Measurements from ENCODE around the gene MTURN. TPM values are rescaled to one million over a fixed set of nuclear protein-coding genes. Genes with fewer than 3 reads are reported as not detected.

The MTURN gene
- polyA plus RNA-seq, 1 donor (not counting 4 experiments of a cell fraction or from before 2014, with no cell fraction given), result 10.8 TPM

DNA sequence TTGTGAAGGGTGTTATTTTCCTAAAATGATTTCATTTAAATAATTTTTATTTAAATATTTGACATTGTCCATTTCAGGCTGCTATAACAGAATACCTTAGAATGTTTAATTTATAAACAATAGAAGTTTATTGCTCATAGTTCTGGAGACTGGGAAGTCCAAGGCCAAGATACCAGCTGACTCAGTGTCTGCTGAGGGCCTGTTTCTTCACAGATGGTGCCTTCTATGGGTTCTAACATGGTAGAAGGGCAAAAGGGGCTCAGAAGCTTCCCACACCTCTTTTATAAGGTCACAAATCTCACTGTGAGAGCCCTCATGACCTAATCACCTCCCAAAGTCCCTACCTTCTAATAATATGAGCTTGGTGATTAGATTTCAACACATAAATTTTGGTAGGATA lies 50.7 kb downstream of the MTURN start:
- TF ChIP-seq, protein P1, sequence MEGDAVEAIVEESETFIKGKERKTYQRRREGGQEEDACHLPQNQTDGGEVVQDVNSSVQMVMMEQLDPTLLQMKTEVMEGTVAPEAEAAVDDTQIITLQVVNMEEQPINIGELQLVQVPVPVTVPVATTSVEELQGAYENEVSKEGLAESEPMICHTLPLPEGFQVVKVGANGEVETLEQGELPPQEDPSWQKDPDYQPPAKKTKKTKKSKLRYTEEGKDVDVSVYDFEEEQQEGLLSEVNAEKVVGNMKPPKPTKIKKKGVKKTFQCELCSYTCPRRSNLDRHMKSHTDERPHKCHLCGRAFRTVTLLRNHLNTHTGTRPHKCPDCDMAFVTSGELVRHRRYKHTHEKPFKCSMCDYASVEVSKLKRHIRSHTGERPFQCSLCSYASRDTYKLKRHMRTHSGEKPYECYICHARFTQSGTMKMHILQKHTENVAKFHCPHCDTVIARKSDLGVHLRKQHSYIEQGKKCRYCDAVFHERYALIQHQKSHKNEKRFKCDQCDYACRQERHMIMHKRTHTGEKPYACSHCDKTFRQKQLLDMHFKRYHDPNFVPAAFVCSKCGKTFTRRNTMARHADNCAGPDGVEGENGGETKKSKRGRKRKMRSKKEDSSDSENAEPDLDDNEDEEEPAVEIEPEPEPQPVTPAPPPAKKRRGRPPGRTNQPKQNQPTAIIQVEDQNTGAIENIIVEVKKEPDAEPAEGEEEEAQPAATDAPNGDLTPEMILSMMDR (optimal IDR thresholded peaks at IDR 0.05 in 1 of 3, IDR thresholded peaks at IDR 0.05 in 1 of 3, conservative IDR thresholded peaks at IDR 0.05 in 1 of 3; ENCODE audit: extremely low read depth in 1 of 3, insufficient read depth in 2 of 3, low read length in 3 of 3), result no peak
- TF ChIP-seq EZH2 (IDR thresholded peaks at IDR 0.05; ENCODE audit: low read length), result no peak
- Histone ChIP-seq H3K4me2 (ENCODE audit: control insufficient read depth, extremely low read depth, insufficient read depth, low read depth, low read length) (no peak overlapping the region), H2AFZ (ENCODE audit: control insufficient read depth, low read length) (no peak overlapping the region), H3K27ac (ENCODE audit: control insufficient read depth, insufficient read depth, low read length) (no peak overlapping the region), H3K9ac (ENCODE audit: control insufficient read depth, extremely low read depth, insufficient read depth, low read length) (no peak overlapping the region), H3K9me3 (ENCODE audit: control insufficient read depth, low read depth, low read length) (no peaks in the 10 kb centered on the region), H3K27me3 (ENCODE audit: control insufficient read depth, extremely low read depth, insufficient read depth, low read length) (no peaks in the 10 kb centered on the region), H3K36me3 (ENCODE audit: control insufficient read depth in 2 of 2, extremely low read depth in 1 of 2, insufficient read depth in 2 of 2, low read length in 2 of 2) (no peaks in the 10 kb centered on the region), H3K4me1 (ENCODE audit: control insufficient read depth, extremely low read depth, insufficient read depth, low read length) (peaks cover 6% of the 10 kb centered on the region), H3K79me2 (ENCODE audit: control insufficient read depth, insufficient read depth, low read length) (no peaks in the 10 kb centered on the region), H4K20me1 (ENCODE audit: control insufficient read depth, extremely low read depth, insufficient read depth, low read length) (no peaks in the 10 kb centered on the region), H3K9me1 (ENCODE audit: control insufficient read depth, extremely low read depth, insufficient read depth, low read length) (no peaks in the 10 kb centered on the region), H3K4me3 (ENCODE audit: control insufficient read depth in 2 of 3, extremely low read depth in 1 of 3, insufficient read depth in 2 of 3, low read depth in 1 of 3, low read length in 3 of 3) (no peak overlapping the region)
- FAIRE-seq (no peak), DNase-seq (ENCODE audit: low read depth, low spot score) (no peak)
- dilution Hi-C loops (cut with MboI; ENCODE audit: extremely low pct_ligation_motif_present, low sequenced_read_pairs), result no loop called here

DNA sequence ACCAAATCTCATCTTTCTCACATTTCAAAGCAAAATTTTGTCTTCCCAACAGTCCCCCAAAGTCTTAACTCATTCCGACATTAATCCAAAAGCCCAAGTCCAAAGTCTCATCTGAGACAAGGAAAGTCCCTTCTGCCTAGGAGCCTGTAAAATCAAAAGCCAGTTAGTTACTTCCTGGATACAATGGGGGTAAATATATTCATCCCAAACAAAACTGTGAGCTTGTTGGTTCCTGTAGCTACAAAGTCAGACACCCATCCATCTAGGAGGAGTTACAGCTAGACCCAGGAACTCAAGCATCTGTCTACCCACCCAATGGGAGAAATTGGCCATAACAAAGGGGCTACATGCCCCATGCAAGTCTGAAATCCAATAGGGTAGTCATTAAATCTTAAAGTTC lies 51.9 kb downstream of the MTURN start:
- dilution Hi-C loops (cut with MboI; ENCODE audit: extremely low pct_ligation_motif_present, low sequenced_read_pairs), result no loop called here

More for the DNA sequence above, 51.9 kb downstream of the MTURN start:
- Histone ChIP-seq H3K9me1 (ENCODE audit: control insufficient read depth, extremely low read depth, insufficient read depth, low read length) (no peaks in the 10 kb centered on the region), H2AFZ (ENCODE audit: control insufficient read depth, low read length) (no peak overlapping the region), H3K27me3 (ENCODE audit: control insufficient read depth, extremely low read depth, insufficient read depth, low read length) (no peaks in the 10 kb centered on the region), H3K79me2 (ENCODE audit: control insufficient read depth, insufficient read depth, low read length) (no peaks in the 10 kb centered on the region), H3K9me3 (ENCODE audit: control insufficient read depth, low read depth, low read length) (no peaks in the 10 kb centered on the region), H3K4me1 (ENCODE audit: control insufficient read depth, extremely low read depth, insufficient read depth, low read length) (no peaks in the 10 kb centered on the region), H3K4me3 (ENCODE audit: control insufficient read depth in 2 of 3, extremely low read depth in 1 of 3, insufficient read depth in 2 of 3, low read depth in 1 of 3, low read length in 3 of 3) (no peak overlapping the region), H4K20me1 (ENCODE audit: control insufficient read depth, extremely low read depth, insufficient read depth, low read length) (no peaks in the 10 kb centered on the region), H3K9ac (ENCODE audit: control insufficient read depth, extremely low read depth, insufficient read depth, low read length) (no peak overlapping the region), H3K36me3 (ENCODE audit: control insufficient read depth in 2 of 2, extremely low read depth in 1 of 2, insufficient read depth in 2 of 2, low read length in 2 of 2) (no peaks in the 10 kb centered on the region), H3K27ac (ENCODE audit: control insufficient read depth, insufficient read depth, low read length) (no peak overlapping the region), H3K4me2 (ENCODE audit: control insufficient read depth, extremely low read depth, insufficient read depth, low read depth, low read length) (no peak overlapping the region)
- TF ChIP-seq, protein P1 (optimal IDR thresholded peaks at IDR 0.05 in 1 of 3, IDR thresholded peaks at IDR 0.05 in 1 of 3, conservative IDR thresholded peaks at IDR 0.05 in 1 of 3; ENCODE audit: extremely low read depth in 1 of 3, insufficient read depth in 2 of 3, low read length in 3 of 3), result no peak
- FAIRE-seq (no peak), DNase-seq (ENCODE audit: low read depth, low spot score) (no peak)
